Keratinocyte (primary cell): ENCODE data around the gene PPID.
"Not testable (repeated sequence)": the region's sequence is repeated elsewhere in the genome, so short reads cannot be mapped to it uniquely, and the experiment has no call there.

Experiments used
- CTCF ChIP-seq, 3 experiments: IDR thresholded peaks in 1 of 3; conservative IDR thresholded peaks in 1 of 3; optimal IDR thresholded peaks in 1 of 3; 2 replicates in 2 of 3; 3 replicates in 1 of 3; pipeline versions ENCODE3 to v1.5.1; 2011; ENCODE audit warnings: low read length in 3 of 3, mild to moderate bottlenecking in 3 of 3, moderate library complexity in 2 of 3, control low read depth in 1 of 3, inconsistent platforms in 1 of 3; ENCODE audit not compliant: insufficient read depth in 2 of 3; ENCODE audit errors: extremely low read depth in 1 of 3
- EZH2 ChIP-seq: IDR thresholded peaks from one replicate; pipeline ENCODE4 v1.6.1; 2012; ENCODE audit warnings: inconsistent platforms, mild to moderate bottlenecking, low read length, moderate library complexity

GRCh38 chr4:158663707-158664625, 59.2 kb downstream of the PPID start:
- not testable (repeated sequence) for TF ChIP-seq EZH2; CTCF (optimal IDR thresholded peaks at IDR 0.05 in 1 of 3, IDR thresholded peaks at IDR 0.05 in 1 of 3, conservative IDR thresholded peaks at IDR 0.05 in 1 of 3; ENCODE audit: extremely low read depth in 1 of 3, insufficient read depth in 2 of 3, low read length in 3 of 3)
